NCI-H1417 treated with DMSO at 0.1 percent for 48 hours (cell line): Measurements from ENCODE around the gene FNDC3B.

Experiments
- DNase-seq: peaks from one replicate; lab custom pipeline; 2025; lab: John Stamatoyannopoulos, UW

The FNDC3B gene

DNA sequence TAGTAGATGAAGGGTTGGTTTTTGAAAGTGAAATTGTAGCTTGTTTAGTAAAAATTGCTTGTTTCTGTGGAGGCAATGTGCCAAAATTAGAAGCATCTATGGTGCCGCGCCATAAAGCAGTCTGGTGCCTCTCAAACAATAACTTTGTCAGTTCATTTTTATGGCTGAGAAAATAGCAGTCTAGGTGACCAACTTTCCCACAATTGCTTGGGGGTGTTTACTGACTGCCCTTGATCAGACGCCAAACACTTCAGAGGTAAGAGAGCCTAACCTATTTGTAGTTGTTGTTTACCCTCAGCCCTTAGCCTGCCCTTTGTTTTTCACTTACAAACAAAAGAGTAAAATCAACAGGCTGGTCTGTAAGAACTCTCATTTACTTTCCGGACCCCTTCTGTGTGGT lies 174.5 kb downstream of the FNDC3B start:
- peak; percentile 83 for DNase-seq

DNA sequence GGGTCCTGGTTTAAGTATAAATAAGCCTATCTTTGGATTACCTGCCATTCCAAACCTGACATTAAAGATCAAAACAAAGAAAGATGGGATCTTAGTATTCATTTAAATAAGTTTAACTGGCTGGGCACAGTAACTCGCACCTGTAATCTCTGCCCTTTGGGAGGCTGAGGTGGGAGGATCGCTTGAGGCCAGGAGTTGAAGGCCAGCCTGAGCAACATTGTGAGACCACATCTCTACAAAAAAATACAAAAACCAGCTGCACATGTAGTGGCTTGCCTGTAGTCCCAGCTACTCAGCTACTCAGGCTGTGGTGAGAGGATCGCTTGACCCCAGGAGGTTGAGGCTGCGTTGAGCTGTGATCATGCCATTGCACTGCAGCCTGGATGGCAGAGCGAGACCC lies 176.9 kb downstream of the FNDC3B start:
- no peak for DNase-seq

DNA sequence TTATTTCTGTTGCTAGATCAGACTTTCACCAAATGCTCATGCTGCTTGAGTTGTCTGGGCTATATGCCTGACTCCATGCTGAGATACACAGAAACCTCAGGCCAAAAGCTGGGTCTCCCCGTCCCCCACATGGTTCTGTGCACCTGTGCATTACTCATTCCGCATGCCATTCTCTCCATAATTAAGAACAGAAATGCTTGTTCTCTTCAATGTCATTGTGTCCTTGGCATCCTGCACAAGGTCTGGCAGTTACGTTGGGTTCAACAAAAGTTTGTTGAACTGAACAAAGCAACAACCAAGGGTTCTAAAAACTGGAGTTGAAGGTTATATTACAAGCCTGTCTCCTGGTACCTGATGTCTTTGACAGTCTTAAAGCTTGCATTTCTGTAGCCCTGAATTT lies 177.5 kb downstream of the FNDC3B start:
- DNase-seq, result no peak

DNA sequence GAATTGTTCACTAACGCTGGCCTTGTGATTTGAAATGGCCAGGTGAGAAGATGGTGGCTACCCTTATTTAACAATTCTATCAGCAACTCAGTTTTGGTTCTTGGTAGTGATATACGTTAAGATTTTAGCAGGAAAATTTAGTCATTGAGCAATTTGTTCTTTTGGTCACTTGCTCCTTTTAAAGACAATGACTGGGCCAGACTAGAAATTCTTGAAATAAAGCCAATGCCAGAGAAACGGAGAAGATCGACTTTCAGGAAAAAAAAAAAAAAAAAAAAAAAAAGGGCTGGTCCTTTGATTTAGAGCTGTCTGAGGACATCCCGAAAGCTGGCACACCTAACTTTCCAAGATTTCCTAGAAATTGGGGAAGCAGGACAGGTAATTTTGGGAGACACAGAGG lies 178.5 kb downstream of the FNDC3B start:
- DNase-seq, result no peak

DNA sequence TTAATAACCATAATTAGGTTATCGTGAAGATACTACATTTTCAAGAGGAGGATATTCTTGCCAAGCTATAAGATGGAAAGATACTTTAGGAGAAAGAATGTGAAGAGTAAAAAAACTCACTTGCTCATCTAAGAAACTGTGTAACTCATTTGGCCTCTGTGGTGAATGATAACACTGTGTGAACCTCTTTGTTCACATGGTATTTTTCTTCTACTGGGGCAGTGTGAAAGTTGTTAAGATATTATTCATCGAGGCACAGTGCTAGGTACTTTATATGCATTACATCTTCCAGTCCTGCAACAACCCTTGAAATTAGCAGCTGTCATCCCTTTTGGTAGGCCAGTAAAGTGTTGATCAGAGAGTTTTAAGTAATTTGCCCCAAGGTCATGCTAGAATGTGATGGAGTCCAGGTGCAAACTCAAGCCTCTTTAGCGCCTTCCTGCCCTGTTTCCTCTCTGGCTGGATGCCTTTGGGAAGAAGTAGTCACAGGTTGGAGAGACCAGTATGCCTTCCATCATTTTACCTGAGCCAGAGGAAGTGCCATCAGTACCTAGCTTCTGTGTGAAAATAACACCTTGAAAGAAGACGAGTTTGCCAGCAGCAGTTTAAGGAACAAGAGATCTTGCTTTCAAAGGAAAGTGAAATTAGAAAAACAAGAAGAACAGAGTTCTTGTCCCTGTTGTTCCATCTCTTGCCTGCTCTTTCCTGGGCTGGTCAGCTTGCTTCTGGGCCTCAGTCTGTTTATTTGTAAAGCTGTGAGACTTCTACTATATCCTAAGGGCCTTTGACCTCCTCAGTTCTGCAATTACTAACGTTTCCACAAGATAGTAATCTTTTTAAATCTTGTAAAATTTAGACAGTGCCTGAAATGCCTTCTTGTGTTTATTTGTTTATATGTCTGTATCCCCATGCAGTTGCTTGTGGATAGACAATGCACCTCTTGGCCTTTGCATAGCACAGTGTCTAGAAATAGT lies 179.3 kb downstream of the FNDC3B start:
- DNase-seq, result no peak

DNA sequence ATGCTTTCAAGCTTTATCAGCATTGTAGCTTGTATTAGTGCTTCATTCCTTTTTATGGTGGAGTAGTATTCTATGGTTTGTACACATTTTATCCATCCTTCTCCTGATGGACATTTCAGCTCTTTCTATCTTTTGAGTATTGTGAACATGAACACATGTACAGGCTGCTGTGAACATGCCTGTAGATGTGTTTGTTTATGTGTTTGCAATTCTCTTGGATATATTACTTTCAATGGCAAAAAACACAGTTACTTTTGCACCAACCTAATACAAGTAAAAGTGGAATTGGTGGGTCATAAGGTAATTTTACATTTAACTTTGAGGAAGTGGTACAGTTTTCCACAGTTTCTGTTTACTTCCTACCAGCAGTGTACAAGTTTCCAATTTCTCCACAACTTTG lies 180.4 kb downstream of the FNDC3B start:
- DNase-seq, result no peak

DNA sequence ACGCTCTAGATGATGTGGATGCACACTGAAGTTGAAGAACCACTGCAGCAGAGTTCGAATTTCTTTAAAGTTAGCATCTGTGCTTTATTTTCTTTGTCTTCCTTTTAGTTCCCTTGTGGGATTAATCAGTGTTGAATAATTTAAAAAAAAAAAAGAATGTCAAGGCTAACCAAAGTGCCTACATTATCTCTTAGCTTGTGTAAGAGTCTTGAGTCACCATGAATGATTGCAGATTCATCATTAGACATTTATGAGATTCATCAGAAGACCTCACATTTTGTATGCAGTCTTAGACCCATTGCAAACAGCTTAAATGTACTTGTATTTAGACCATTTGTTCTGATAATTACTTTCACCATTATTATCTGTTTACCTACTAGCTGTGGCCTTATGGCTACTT lies 182.2 kb downstream of the FNDC3B start:
- no peak for DNase-seq

DNA sequence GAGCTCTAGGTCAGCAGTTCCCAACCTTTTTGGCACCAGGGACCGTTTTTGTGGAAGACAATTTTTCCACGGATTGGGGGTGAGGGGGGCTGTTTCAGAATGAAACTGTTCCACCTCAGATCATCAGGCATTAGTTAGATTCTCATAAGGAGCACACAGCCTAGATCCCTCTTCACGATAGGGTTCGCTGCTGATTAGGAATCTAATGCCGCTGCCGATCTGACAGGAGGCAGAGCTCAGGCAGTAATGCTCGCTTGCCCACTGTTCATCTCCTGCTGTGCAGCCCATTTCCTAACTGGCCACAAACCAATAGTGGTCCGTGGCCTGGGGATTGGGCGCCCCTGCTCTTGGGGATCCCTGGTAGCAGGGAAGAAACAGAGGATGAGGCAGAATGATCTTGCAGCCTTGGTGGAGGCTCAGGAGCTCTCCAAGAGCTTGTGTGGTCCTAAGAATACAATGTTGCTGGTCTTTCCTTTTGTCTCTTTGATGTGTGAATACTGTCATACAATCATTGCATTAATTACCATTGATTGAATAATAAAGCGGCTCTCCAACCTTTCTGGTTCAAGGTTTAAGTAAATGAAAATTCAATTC lies 183.2 kb downstream of the FNDC3B start:
- DNase-seq, result no peak

DNA sequence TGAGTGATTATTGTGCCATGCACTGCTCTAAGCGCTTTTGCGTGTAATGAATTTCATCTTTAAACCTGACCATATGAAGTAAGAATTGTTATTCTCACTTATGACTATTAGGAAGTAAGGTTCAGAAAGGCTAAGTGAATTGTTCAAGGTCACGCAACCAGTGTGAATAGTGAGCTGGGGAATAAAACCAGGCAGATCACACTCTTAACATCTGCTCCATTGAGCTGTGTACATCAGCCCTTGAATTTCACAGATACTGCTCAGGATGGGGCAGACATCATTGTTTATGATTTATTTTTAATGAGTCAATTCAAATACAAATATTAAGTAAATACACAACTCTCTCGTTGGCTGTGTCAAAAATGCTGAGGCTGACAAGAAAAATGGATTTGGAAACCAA lies 184.5 kb downstream of the FNDC3B start:
- DNase-seq, result no peak

DNA sequence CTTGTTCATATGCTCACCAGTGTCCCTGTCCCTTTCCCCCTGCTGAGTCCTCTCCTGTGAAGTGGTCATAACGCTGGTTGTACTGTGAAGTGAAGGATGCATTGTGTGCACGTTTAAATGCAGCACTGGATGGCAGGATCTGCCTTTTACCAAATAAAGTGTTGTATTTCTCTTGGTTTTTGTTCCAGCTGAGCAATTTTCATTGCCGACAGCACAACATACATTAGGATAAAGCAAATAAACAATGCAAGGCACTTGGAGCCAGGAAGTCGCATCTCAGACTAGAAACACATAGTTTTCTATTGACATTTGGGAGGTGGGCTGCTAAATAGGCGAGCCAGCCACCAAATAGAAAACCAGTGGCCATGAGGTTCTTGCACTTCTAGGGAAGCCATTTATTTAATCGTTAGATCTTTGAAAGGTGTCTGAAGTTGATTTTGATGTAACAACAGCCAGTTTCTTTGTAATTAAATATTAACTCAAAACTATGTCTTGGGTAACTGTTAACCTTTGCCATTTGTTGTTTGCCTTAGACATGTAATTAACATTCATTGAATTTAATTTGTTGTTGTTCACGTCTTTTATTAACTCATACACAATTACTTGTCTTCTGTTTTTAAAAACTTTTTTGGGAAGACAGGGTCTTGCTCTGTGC lies 185.3 kb downstream of the FNDC3B start:
- peak; percentile 58 for DNase-seq

DNA sequence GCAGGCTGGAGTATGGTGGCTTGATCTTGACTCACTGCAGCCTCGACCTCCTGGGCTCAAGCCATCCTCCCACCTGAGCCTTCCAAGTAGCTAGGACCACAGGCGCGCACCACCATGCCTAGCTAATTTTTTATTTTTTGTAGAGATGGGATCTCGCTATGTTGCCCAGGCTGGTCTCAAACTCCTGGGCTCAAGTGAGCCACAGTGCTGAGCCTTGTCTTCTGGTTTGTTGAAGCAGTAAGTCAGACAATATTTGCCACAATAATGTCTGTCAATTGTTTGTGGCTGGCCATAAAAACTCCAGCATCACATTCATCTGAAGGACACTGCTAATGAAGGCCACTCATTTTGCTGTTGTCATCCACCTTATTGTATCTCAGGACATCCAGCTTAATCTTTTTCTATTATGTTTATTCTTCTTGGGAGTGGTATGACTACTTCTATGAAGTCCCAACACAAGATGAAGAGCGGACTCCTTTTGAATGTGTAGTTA lies 185.9 kb downstream of the FNDC3B start:
- DNase-seq, result no peak

DNA sequence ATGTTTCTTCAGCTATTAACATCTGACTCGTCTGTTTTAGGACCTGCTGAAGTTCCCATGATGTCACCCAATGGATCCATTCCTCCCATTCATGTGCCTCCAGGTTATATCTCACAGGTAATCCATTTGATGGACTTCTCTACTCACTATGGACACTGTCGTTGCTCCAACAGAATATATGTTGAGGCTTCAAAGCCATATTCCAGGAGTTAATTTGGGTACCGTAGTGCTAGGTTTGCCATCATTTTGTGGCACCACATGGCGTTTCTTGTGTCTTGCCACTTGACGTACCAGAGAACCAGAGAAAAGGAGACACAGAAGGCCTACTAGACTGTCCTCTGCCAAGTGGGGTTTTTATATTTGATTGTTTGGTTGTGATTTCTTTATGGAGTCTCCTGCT lies 187.5 kb downstream of the FNDC3B start:
- DNase-seq, result no peak

DNA sequence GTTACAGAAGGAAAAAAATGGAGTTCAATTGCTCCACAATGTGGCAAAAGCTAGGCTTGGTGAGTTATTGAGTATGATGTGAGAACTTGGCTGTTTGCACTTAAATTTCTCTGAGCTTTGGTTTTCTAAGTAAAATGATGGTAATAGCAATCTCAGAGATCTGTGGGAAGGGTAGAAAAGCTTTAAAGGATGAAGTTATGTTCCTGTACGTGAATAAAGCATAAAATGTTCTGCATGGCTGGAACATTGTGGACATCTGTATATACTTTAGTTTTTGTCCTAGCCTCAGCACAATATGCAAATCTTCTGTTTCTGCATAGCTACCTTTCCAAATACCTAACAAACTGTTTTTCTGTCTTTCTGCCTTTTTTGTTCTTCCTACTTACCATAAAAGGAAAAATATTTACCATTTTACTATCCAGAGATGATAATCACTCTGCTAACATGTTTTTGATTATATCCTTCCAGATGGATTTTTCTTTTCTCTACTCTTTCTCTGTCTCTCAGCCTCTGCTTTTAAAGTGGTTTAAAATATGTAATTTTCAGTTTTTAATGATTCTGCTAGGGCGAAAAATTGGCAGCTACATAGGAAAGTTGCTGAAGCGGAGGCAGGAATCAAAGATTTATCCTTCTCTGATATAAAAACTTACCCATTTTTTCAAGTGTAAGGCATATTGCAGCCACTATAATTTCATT lies 188.1 kb downstream of the FNDC3B start:
- DNase-seq, result no peak

DNA sequence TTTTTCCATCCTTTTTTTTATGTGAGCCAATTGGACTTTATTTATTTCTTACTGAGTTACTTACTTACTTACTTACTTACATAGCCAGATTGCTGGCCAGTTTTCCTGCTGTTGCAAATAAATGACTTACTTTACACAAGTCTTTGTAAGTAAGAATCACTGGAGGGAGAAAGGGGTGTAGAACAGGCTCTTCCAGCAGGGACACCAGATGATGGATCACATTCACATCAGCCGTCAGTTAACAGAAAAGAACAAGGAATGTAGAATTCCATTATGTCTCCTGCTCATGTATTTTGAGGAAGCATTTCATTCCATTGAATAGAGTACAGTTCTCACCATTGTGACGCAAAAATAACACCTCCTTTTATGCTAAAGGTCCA lies 188.6 kb downstream of the FNDC3B start:
- no peak for DNase-seq

DNA sequence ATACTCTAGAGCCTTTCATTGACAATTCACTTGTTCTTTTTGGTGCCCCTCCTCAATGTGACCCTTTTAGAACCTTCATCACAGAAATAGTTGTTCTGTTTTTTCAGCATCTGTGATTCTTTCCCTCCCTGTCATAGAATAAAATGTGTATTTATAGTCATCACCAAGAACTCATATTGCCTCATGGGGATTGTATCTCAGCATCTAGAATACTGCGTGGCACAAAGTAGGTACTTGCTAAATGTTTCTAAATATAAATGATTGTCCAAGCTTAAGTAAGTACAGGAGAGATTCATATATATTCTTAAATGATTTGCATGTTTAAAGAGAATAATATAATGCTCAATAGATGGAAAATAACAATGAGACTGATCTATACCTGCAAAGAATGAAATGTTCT lies 190.1 kb downstream of the FNDC3B start:
- DNase-seq, result no peak

DNA sequence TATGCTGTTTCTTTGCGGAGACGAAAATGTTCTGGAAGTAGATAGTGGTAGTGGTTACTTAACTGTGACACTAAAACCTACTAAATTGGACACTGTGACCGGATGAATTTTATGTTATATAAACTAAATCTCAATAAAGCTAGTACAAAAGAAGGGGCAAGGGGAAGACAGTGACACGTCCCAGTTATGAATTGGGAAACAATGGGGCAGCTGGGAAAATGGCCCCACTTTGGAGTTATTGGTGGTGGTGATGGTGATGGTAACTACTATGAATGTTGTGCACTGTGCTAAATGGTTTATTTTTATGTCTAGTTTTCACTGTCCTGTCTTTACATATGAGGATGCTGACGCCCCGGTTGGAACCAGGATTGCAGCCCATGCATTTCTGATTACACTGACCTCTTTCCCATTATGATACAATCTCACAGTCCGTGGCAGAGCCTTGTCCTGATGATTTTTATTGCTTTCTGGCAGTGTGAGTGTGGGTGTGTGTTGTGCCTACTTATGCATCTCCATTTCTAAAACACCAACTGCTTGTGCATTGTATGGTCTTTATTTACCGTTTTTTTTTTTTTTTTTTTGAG lies 192.0 kb downstream of the FNDC3B start:
- DNase-seq, result no peak

DNA sequence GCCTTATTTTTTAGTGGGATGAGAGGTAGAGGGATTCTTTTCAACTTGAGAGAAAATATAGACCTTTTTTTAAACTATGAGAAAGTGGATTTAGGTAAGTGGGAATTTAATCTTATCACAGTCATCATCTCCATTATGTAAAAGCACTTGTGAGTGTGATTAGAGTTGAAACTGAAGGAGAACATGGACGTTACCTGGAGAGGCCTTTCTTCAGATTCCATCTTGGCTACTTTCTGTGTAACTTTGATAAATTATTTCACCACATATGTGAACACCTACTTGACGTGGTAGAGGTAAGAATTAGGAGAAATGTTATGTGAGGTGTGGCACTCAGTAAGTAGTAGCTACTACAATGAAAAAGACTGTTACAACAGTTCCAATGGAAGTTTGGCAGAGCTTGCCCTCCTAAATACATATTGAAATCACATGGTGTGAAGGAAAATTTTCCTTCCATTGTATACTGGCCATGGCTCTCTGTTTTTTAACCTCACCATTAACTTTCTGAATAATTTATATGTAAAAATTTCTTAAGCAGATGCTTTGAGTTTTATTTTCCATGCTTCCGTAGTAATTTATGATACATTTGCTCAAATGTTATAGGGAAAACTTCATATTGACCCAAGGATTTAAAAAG lies 193.3 kb downstream of the FNDC3B start:
- DNase-seq, result no peak

DNA sequence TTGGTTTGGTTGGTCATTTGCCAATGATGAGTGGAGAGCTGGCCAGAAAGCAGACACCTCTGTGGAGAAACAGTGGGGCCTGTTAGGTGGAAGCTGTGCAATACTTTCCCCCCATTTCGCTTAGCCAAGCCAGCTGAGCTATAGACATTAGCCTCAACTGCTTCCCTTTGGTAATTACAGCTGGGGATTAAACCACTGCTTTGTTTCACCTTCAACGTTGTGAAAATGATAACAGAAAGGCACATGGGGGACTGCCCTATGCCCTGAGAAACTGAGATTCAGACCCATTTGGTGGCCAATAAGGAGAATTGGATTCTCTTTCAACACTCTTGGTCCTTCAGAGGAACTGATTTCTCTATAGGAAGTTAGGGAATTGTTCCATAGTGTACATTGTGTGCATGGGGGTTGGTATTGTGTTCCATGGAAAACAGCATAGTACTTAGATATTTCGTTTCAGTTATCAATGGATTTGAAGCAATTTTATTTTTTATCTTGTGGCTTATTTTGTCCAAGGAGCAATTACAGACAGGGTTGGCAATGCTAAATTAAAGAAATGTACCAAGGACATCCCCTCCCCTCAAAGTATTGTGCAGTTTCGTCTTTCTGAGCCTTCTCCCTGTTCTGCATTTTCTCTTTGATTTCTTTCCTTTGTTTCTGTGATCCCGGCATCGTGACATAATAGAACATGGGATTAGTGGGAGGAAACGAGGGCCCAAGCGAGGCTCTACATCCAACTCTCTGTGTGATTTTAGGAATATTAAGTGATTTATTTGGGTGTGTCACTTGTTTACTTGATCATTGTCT lies 194.3 kb downstream of the FNDC3B start:
- DNase-seq, result no peak

DNA sequence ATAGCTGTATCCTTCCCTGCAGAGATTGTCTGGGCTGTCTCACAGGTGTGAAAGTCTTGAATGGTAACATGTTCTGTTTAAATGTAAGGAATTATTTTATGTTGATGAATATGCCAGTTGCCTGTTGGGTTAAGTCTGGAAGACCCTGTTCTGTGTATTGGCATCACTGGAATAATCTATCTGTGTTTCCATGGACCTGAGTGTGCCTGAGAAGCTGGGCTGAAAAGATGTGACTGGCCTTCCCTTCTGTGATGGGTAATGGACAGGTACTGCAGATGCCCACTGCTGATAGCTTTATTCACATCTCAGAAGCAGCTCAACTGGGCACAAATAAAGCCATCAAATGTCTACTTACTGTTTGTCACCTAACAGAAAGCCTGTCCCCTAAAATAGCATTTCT lies 196.3 kb downstream of the FNDC3B start:
- DNase-seq, result no peak
